ENCODE data around the gene CEL.
"Not testable (repeated sequence)": the region's sequence is repeated elsewhere in the genome, so short reads cannot be mapped to it uniquely, and the experiment has no call there.

CEL gene

DNA sequence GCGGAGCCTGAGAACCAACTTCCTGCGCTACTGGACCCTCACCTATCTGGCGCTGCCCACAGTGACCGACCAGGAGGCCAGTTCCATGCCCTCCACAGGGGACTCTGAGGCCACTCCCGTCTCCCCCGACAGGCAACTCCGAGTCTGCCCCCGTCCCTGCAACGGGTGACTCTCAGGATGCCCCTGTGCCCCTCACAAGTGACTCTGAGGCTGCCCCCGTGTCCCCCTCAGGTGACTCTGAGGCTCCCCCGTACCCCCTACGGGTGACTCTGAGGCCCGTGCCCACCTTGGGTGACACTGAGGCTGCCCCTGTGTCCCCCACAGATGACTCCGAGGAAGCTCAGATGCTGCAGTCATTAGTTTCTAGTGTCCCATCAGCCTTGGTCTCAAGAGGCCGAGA is 25.1 kb downstream of the CEL start:
- no peak for DNase-seq

DNA sequence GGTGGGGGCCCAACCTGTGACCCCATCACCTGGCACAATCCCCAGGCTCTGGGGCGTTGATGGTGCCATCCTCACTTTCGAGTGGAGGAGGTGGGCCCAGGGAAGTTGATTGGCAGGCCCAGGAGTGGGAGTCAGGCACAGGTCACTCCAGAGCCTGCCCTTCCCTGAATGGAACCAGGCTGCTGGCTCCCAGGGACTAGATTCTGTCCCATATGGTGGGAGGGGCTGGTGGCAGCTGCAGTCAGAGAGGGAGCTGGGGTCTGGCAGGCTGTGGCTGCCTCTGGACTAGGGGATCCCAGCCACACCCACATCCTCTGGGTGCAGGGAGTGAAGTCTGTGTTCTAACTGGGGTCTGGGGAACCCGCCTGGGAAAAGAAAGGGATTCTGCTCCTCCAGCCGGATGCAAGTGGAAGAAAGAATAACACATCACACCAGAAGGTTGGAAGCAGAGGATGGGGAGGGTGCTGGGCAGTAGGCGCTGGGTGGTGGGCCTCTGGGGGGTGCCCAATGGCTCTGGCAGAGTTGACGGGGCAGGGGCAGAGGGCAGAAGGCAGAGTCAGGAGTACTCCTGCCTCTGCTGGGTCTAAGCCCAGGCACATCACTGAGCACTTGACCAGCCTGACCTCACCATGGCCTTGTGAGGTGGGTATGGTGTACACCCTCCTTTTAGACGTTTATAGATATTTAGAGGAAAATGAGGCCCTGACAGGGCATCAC is 25.8 kb downstream of the CEL start:
- DNase-seq, result no peak

DNA sequence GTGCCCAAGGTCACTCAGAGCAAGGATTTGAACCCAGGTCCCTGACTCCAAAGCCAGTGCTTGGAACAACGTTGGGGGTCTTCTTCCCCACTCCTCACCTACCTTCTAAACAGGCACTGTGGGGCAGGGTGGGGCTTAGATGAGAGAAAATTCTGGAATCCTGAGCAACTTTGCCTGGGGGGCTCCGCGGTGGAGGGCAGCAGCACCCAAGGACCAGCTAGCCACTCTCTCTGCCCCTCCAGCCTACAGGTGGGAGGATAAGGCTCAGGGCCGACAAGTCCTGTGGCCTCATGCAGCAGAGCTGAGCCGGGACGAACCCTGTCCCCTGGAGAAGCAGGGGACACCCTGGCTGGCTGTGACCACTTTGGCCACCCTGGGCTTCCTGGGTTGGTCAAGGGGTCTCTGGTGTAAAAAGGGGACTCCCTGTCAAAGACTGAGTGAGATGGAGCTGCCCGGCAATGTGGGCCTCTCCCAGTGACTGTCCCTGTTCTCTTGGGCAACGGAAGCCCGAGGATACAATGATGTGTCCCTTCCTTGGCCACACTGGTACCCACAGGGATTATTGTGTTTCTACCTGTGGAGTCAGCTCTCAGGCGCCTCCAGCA is 26.5 kb downstream of the CEL start:
- DNase-seq, result no peak

DNA sequence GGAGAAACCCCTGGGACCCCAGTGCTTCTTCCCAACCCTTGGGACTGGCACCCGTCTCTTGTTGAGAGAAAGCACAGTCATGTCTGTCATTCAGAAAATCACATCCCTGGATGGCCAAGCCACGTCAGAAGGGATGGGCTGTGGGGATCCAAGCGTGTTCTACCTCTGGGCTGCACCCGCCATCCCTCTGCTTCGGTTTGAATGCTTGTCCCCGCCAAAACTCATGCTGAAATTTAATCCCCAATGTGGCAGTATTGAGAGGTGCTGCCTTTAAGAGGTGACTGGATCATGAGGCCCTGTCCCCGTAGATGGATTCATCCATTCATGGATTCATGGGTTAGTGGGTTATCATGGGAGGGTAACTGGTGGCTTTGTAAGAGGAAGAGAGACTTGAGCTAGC is 27.0 kb downstream of the CEL start:
- DNase-seq, result no peak

DNA sequence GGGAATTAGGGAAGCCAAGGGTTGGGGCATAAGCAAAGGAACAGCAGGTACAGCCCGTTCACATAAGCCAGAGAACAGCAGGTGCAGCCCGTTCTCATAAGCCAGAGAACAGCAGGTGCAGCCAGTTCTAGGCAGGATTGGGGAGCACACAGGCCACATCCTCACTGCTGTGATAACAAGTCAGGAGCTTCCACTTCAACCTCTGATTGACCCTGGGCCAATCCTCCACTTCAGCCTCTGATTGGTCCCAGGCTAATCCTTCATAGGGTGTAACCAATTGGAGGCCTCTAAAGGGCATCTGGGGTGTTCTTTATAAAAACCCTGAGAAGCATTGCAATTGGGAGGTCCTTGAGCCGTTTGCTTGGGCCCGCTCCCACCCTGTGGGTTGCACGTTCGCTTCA is 27.5 kb downstream of the CEL start:
- peak in 1 of 14 donors; percentile 95 for DNase-seq

DNA sequence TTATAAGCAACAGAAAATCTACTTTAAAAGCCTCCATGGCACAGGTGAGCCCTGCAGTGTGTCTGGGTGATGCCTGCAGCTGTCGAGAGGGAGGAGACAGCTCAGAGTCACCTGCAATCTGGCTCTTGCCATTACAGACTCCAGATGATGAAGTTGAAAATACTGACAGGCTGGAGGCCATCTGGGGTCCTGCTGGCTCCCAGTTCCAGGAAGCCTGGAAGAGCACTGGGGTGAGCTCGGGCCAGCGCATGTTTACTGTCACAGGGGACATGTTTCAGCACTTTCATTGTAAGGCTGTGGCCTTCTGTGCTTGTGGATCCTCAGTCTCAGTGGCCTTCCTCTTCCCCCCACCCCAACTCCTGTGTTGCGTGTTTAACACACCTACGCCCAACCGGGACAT is 28.4 kb downstream of the CEL start:
- DNase-seq, result no peak

DNA sequence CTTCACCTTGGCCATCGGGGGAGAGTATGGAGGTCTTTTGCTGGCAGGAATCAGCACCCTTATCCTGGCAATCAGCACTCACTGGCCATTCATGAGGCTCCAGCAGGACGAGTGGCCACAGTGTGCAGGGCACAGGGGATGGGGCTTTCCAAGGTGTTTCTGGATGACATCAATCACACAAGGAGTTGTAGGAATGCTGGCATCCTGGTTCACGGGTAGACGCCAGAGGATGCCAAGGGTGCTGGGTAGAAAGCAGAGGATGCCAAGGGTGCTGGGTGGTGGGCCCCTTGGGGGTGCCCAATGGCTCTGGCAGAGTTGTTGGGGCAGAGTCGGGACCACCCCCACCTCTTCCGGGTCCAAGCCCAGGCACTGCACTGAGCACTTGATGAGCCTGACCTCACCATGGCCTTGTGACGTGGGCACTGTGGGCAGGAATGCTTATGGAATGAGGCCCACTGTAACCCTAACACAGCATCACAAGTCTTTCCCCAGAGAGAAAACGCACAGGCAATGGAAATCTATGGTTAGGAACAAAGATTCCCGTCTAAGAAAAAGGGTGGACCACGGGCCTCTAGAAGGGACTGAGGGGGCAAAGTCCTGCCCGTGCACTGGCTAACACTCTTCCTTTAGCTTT is 29.1 kb downstream of the CEL start:
- DNase-seq, result no peak

DNA sequence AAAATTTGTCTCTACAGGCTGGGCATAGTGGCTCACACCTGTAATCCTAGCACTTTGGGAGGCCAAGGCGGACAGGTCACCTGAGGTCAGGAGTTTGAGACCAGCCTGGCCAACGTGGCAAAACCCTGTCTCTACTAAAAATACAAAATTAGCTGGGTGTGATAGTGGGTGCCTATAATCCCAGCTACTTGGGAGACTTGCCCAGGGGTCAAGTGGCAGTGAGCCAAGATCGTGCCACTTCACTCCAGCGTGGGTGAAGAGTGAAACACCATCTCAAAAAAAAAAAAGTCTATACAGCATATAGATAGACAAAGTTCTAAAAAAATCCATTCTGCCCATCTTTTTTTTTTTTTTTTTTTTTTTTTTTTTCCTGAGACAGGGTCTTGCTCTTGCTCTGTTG is 32.6 kb downstream of the CEL start:
- DNase-seq, result not testable (repeated sequence)

DNA sequence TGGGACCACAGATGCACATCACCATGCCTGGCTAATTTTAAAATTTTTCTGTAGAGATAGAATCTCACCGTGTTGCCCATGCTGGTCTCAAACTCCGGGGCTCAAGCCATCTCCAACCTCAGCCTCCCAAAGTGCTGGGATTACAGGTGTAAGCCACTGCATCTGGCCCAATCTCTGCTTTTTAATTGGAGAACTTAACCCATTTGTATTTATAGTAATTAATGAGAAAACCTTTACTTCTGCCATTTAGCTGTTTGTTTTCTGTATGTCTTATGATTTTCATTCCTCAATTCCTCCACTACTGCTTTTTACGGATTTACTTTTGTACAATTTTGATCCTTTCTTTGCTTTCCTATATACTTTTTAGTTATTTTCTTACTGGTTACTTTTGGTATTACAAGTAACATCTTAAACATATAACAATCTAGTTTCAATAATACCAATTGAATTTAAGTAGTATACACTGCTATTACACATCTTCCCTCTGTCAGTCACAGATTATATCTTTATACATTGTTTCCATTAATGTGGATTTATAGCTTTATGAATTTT is 33.1 kb downstream of the CEL start:
- DNase-seq, result no peak

DNA sequence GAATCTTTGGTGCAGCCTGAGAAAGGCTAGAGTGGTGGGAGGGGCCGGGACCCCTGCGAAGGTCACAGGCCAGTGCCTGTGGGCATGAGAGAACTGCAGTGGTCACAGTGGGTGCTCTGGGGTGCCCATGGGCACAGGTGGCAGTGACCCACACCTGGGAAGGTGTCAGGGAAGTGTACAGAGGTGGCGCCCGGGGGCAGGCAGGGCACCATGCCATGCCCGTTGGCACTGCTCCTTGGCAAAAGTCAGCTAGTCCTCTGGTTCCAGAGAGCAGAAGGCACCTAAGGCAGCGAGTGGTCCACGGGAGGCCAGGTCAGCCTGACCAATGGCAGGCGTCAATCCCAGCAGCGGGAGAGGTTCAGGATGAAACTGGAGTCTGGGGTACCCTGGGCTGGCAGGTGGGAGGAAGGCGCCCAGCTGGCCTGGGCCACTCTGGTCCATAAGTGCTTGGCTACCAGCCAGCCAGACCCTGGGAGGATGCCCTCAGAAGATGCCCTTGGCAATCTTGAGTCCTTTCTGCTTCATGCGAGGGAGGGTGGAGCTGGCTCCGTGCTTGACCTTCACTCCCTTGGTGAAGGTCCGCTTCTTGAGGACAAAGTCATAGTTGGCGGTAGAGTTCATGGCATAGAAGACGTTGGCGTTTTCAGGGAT is 36.4 kb downstream of the CEL start:
- DNase-seq, result no peak

DNA sequence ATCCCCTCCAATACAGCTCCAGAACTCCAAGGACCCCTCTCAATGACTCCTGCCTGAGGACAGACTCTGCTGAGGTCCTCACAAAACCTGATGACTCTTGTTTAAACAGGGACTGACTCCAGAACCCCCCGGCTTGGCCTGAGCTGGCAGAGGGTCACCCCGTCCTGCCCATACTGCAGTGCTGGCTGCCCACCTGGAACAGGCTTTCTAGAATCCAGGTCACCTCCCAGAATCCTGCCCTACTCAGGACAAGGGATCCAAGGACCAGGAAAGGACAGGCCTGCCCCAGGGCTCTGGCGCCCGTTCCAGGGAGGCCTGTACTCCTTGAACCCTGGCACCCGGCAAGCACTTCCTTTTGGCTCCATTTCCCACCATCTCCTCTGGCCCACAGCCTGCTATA is 37.1 kb downstream of the CEL start:
- DNase-seq, result peak in 1 of 14 donors; percentile 77

DNA sequence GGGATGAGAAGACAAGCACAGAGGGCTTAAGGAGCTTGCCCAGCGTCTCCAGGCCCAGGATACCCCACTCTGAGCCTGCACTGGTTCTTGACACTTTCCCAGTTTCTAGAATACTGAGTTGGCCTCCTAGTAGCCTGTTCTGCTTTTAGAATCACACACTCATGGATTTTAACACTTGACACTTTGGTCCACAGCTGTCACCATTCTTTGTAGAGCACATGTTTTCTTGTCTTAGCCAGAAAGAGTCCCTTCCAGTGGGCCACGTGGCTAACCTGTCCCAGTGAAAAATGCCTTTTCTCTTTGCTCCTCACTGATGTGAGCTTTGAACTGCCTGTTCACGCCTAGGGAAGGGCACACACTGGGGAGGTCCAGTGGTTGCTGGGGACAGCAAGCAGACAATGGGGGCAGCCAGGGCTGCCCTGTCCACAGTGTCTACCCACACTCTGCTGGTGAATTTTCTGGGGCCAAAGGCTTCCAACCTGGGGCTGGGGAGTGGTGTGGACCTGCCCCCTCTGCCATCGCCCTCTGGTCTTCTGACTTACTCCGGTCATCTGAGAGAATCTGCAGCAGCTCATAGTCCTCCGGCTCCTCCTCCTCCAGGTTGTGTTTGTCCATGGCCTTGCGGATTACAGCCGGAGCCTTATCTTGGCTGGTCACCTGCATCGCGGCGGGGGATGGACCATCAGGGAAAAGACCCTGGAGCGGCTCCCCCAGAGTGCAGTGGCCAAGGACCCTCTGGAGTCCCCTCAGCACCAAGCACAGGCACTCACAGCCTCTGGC is 38.1 kb downstream of the CEL start:
- DNase-seq, result no peak

DNA sequence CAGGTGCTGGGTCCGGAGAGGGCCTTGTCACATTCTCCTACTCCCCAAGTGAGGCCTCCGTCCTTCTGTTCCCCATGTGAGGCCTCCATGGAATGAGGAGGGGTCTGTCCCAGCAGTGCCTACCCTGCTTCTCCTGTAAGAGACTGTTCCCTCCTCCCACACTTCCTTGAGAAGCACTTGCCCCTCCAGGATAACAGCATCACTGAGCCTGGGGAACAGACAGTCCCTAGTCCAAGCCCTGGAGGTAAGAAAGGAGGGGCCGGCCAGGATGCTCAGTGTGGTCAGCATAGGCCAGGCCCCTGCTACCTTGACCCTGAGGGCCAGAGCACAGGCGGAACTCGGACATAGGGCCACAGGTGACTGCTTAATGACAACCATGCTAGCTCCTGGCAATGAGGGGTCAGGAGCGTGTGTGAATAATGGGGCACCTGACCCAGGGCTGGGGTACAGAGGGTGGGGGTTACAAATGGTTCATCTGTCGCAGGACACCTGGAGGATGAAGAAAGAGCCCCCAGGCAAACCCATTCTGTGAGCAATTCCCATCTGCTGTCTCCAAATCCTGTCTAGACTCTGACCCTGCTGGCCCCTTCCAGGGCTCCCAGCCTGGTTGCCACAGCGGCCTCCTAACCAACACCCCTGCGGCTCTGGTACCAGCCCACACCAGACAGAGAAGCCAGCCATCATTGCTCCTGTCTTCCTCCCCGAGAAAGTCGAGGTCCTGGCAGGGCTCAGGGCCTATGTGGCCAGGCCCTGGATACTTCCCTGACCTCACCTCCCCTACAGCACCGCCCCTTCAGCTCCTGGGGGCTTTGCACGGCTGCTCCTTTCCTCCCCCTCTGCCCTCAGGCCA is 39.0 kb downstream of the CEL start:
- DNase-seq, result no peak

DNA sequence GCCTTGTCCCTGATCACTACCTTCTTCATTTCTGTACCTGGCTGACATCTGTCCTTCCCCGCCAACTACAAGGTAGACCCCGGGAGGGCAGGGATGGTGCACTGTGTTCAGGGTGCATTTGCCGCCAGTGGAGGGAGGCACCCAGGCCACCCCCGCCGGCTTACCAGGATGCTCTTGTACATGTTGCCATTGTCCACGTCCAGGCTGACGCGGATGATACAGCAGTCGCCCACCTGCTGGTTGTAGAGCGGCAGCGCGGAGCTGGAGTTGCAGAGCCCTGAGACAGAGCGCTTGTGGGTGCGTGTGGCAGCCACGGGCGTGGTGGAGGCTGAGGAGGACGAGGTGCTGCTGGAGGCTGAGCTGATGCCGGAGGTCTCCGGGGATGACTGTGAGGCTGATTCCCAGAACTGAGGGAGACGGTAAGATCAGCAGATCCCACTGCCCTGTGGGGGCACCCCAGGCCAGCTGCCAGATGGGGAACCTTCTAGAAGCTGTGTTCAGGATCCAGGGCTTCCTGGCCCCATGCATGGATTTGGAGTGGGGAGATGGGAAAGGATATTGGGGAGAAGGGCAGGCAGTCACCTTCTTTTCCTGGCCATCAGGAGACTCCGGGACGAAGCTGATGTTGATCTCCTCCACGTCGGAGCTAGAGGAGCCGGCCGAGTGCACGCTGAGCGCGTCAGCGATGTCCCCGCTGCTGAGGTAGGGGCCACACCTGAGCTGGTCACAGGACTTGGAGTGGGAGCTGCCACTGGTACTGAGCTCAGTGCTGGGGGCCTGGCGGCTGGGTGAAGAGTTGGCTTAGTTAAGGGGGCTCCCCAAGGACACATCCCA is 39.8 kb downstream of the CEL start:
- no peak for DNase-seq

DNA sequence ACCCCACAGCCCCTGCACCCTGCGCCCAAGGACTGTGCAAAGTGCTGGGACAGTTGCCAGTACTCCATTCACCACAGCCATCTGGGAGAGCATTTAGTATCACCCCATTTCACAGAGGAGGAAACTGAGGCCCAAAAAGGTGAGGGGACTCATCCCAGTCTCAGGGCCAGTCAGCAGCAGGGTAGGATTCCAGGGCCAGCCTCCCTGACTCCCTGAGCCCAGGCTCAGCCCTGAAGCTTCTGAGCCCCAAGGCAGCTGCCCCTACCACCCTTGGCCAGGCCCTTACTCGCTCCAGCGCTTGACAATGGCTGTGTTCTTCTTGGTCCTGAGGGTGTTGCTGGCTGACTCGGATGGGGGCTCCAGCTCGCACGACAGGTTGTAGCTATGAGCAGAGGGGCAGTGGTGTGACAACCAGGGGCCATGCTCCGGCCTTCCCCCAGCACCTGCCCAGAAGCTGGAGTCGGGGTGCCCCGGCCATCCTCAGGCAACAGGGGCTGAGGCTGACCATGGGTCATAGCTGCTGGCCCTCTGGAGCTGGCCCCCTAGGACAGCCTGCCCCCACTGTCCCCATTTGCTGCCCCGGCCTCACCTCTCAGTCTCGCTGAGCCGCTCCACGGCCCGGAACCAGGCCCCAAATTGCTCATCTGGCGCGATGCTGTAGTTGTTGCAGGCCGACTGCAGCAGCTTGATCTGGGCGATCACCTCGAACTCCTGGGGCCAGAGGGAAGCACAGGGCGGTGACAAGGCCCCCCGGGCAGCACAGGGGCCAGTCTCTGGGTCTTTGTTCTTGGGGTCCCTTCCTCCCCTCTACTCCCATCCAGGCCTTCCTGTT is 40.6 kb downstream of the CEL start:
- no peak for DNase-seq

DNA sequence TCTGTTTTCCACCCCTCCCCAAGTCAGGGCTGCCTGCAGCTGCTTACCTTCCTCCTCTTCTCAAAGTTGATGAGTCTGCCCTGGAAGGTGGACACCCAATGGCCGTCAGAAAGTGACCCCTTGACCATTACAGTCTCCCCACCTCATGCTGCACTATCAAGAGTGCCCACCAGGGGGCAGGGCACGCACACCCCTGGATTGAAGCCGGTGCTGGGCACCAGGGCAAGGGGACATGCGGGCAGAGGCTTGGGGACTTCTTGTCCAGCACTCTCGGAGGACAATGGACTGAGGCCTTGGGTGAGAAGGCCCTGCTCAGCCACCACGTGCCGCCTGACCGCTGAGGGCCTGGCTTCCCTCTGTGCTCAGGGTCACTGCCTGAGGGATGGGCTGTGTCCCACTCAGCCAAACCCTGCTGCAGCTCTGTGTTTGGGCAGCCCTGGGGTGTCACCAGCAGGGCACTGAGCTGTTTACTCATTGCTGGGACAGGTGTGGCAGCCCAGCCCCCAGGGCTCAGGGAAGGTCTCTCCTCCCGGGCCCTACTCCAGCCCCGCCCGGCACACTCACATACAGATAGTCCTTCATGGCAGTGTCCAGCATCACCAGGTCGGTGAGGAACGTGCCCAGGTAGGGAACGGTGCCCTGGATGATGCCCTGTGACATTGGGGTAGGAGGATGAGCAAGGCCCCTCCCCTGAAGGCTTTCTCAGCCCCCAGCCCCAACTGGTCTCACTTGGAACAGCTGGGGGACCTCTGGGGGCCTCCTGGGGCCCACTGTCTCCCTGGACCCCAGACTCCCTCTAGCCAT is 41.6 kb downstream of the CEL start:
- DNase-seq, result peak in 11 of 14 donors; percentile 27 to 81 (median 58)

DNA sequence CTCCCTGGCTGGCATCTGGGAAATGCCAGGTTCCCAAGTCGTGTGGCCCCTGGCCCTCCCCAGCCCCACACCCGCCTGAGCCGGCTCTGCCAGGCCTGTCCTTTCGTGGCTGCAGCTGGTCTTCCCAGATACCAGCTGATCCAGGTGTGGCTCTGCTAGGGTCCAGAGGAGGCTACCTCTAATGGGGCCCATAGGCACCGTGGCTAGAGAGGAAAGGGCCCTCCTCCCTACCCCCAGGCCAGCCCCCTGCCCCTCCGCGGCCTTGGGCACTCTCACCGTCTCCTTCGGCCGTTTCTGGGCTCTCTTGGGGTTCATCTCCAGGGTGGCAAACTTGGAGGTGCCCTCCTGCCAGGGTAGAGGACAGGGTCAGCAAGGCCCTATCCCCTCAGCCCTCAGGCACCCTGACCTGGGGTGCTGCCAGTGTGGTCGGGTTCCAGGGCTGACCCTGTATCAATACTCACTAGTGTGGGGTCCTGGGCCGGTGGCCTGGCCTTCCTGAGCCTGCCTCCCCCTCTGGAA is 42.3 kb downstream of the CEL start:
- DNase-seq, result no peak

DNA sequence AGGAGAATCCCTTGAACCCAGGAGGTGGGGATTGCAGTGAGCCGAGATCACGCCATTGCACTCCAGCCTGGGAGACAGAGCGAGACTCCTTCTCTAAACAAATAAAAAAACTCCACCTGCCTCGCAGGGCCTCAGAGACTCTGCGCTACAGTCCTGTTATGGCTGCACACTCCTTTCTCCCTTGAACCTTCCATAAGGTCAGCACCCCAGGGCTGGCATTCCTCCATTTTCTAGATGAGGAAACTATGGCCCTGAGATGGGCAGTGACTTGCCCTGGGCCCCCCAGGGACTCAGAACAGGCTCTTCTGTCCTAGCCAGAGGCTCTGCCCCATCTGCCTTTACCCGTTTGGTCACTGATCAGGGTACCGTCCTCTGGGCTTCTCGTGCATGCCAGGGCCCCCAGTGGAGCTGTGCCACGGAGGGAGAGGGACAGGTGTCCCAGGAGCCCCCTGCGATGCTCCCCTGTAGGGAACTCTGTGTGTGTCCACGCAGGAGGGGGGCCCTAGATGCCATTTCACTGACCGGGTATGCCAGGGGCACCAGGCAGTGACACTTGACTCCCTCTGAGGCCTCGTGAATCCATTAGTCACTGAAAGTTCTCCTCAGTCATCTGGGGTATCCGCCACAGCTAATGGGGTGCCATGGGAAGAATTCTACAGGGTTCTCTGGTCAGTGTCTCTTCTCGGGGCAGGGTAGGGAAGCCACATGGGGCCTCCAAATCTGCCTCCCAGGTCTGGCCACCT is 43.1 kb downstream of the CEL start:
- no peak for DNase-seq
